GM19463 (cell line): ENCODE results near the gene ASZ1.
A peak's percentile ranks its signal among the peaks of the same experiment; 100 is the strongest.

Source experiments
- ATAC-seq: cut with Tn5 transposase; IDR thresholded peaks from one replicate; pipeline ENCODE4 v1.9.1; 2021; ENCODE audit warnings: mild to moderate bottlenecking, moderate library complexity; ENCODE audit not compliant: unreplicated experiment

ASZ1 gene

DNA sequence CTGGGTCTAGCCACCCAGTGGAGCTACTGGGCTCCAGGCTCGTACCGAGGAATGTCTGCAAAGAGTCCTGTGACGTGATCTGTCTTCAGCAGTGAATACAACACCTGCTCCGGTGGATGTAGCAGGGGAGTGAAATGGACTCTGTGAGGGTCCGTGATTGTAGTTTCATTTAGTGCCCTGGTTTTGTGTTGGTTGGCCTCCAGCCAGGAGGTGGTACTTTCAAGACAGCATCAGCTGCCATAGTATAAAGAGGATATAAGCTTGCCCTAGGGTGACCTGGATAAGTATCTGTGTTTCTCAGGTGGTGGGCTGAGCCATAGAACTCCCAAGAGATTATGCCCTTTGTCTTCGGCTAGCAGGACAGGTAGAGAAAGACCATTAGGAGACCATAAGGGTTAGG lies 79.8 kb downstream of the ASZ1 start:
- peak; percentile 27 for ATAC-seq

DNA sequence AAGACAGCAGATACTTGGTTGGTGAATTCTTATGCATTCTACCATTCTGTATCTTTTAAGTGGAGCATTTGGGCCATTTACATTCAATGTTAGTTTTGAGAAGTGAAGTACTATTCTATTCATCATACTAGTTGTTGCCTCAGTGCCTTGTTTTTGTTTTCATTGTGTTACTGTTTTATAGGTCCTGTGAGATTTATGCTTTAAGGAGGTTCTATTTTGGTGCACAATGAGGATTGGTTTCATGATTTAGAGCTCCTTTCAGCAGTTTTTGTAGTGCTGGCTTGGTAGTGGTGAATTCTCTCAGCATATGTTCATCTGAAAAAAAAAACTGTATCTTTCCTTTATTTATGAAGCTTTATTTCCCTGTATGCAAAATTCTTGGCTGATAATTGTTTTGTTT lies 81.1 kb downstream of the ASZ1 start:
- ATAC-seq = no peak

DNA sequence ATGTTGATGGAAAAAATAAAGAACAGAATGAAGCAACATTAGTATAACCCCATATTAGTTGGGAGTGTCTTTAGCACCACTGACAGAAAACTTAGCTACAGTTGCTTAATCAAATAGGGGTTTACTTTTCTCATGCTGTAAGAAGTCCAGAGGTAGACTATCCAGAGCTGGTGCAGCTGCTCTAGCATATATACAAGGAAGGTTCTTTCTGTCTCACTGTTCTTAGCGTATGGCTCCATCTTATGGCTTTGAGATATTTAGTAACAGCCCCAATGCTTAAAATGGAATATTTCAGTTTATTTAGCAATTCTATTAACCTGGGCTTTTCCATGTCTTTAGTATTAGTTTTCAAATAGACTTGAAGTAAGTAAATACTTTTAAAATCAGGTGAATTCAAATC lies 89.3 kb downstream of the ASZ1 start:
- ATAC-seq = no peak

DNA sequence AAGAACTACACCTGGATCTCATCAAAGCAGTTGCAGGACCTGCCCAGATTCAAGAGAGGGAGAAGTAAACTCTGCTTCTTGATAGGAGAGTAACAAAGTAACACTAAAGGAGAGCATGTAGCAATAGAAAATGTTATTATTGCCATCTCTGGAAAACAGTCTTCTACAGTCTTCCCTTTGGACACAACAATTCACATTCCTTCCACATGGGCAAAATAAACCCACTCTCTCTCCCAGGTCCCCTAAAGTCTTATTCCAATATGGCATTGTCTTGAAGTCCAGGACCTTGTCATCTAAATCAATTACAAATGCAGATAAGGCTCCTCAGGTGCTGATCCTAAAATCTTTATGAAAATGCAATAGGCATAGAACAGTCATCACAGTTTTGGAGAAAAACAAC lies 94.1 kb downstream of the ASZ1 start:
- ATAC-seq = no peak

DNA sequence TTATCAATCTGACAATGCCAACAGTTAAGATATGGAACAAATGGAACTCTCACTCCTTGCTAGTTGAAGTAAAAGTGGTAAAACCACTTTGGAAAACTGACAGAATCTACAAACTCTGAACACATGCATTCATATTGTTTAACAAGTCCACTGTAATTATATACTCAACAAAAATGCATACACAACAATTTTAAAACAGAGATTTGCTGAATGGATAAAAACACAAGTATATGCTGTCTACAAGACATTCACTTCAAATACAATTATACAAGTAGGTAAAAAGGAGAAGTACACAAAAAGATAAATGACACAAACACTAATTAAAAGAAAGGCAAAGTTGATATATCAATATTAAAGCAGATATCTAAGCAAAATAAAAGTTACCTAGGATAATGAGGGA lies 95.3 kb downstream of the ASZ1 start:
- ATAC-seq = no peak

DNA sequence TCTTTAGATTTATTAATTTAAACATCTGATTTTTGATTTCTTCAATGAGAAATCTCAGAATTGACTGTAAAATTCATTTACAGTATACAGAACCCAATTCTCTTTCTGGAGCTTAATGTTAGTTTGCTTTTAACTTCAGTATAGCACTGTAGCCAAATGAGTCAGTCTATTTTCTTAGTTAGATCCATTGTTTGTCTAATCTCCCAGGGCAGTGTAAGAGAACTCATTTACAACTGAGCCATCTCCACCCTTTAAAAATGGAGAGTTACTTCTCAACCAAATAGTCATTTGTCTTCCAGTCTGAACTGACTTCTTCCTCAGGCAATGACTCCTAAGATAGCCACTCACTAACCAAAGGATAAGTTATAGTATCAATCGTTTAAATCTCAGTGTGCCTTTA lies 101.5 kb downstream of the ASZ1 start:
- ATAC-seq = no peak

DNA sequence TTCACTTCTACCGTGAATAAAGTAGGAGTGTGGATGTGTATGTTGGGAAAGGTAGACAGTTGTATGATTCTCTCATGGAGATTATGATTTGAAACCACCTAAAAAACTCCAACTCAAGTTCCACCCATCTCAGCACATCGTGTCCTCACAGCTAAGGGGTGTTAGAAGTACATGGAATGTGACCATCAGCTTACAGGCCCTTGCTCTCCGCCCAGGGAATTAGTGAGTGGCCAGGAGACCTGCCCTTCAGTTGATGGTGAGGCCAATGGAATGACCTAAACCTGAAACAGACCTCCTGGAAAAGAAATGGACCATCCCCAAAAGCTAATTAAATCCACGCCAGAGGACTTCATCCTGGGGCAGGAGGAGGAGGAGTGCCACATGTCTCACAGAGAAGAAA lies 102.3 kb downstream of the ASZ1 start:
- no peak for ATAC-seq

DNA sequence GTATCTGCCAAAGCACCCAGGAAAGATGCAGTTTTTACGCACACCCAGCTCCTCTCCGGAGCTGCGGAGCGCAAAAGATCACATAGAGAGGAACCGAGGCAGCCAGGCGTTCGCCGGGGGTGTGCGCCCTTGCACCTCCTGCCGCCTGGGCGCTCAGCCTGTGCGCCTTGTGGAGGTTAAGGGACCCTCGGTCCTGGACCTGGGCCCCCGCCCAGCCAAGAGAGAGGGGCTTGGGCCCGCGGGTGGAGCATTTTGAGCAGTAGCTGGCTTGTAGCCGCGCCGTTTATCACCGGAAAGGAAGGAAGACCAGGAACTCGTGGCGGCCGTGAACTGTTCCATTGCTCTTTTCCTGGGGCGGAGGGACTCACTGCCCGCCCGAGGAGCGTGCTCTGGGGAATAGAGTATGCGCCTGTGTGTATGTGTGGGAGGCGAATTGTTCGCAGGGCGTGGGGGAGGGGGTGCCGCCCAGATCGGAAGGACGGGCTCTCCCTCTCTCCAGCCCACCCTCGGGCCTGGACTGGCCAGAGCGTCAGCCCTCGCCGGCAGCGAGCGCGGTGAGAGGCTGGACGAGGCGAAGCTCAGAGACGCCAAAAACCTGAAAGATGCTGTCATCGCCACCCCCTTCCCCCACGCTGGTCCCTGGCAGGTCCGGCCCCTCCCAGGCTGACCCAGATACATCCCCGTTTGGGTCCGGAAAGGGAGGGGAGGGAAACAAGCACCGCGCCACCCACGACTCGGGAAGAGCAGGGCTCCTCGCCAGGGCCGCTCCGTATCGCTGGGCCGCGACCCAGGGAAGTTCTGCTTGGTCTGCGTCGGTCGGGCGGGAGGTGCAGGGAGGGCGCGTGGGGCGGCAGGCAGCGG lies 103.2 kb downstream of the ASZ1 start:
- ATAC-seq = no peak

DNA sequence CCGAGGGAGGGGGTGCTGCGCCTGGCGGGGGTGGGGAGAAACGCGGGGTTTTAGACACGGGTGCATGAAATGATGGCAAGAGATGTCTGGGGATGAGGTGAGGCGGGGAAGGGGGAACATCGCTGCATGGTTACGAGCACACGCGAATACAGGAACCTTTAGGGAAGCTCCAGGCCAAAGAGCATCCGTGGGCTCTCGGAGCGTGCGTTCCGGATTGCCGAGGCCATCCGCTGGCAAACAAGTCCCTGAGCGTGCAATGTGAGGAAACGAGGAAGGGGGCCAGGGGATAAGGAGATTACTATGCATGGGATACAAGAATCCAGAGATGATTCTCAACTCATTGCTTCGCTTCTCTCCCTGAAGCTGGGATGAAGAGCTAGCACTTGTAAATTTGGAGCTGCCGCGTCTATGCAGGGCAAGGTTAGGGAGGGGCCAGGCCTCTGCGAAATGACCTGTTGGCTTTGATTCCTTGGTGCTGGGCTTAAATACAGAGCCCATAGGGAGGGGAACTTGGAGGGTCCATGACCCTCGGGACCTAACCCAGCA lies 103.9 kb downstream of the ASZ1 start:
- ATAC-seq = no peak

DNA sequence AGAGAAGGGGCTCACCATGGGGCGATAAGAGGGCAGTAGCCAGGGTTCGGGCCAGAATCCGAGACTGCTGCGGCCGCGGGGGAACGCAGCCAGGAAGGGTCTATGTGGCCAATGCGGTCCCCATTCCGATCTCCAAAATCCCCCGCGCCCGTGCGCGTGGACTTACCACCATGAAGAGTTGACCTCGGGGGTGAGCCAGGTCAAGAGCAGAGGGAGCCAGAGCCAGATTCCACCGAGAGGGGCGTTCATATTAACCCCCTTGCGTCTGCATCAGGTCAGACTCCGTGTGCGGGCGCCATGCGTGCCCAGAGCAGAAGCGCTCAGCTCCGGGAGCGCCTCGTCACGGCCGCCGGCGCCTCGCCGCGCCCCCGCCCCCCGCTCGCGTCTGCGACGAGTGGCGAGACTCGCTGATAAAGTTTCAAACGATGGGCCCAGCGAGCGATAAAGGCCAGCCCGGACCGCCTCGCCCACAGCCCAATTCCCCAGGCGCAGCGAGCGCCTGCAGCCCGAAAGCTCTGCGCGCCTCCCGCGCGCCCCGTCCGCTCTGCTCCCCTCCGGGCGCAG lies 104.5 kb downstream of the ASZ1 start, which contains the start of gene WNT2:
Gene WNT2, minus strand, starts transcription at position 318 of the 564 bp plus-strand sequence. Its CDS starts 69 bp downstream, at position 249.
- no peak for ATAC-seq

DNA sequence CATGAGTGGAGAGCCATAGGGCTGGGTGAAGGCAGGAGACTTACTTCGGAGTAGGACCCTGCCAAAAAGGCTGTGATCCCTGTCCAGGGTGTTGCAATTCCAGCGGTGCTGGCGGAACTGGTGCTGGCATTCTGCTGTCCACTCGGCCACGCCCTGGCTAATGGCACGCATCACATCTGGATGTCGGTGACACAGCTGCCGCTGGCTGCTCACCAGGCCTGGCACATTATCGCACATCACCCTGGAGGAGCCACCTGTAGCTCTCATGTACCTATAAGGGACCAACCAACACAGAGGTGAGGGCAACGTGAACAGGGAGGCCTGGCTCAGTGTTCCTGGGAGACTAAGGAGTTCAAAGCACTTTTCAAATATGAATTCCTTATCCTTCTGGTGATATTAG lies 106.8 kb downstream of the ASZ1 start:
- no peak for ATAC-seq

DNA sequence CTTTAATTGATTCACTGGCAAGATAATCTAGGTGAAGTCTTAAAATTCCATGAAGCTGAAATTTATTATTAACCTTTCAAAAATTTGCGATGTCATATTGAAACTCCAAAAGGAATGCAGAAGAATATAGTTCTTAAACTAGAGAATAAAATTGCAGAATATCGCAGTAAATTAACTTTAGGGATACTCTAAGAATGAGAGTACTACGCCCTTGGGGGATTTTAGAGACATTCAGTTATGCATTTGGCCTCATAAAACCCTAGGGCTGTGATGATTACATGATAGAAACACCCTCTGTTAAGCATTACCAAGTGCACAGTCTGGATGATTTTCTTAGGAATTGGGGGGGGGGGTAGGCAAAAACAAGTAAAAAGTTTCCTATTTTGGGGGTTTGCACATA lies 108.1 kb downstream of the ASZ1 start:
- ATAC-seq = no peak

DNA sequence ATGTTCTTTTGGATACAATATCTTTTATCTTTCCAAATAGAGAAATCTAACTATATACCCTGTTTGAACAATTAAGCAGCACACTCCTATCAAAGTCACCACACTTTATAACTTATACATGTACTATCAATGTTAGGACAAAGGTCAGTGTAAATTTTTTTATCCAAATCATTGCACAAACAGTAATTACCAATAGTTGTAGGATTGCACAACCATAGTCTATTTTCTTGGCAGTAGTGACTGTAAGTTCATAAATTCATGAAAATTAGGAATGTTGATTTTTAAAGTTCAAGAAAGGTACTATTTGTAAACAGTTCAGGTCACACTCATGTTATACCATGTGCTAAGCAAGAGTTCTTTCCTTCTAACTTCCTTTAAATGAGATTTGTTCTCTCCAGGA lies 113.7 kb downstream of the ASZ1 start:
- ATAC-seq = no peak
